Peyer's patch (tissue), 4 donors: ENCODE results near the gene CACNA1S.

Source experiments
- CTCF ChIP-seq, 6 experiments: fragments of 450-650 bp in 4 of 6; fragments of 200-600 bp in 2 of 6; sonication (generic) in 1 of 6; IDR thresholded peaks; one replicate each; pipeline ENCODE4 v1.5.1; 2017 to 2019; ENCODE audit warnings: antibody characterized with exemption in 6 of 6, mild to moderate bottlenecking in 3 of 6, moderate library complexity in 1 of 6
- POLR2A ChIP-seq, 2 donors: fragments of 450-650 bp; IDR thresholded peaks; one replicate each; pipeline ENCODE4 v1.5.1; 2017; ENCODE audit warnings: antibody characterized with exemption in 2 of 2, mild to moderate bottlenecking in 2 of 2, moderate library complexity in 2 of 2

DNA sequence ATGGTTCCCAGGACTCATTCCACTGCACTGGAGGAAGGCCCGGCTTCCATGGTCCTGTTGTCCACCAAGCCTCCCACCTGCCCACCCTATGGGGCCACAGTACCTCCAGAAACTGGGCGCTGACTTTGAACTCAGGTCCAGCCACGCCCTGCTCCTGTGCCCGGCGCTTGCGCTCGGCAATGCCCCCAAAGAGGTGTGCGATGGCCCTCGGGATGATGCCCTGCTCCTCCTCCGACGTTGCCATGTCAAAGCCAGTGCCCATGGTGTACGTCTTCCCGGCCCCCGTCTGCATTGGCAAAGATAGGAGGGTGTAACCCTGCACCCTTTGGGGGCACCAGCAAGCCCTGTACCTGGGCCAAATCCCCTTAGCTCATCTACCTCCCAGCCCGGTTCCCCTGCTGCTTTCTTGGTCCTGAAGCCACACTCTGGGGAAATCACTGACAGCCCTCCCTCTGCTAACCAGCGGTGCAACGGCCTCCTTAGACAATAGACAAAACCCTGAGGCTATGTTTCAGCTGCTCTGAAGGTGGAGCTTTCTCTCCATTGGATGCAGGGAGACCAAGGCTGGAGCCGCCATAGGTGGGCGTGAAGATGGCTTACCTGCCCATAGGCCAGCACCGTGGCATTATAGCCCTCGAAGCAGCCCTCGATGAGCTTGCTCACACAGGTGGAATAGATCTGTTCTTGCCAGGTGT lies 103.4 kb downstream of the CACNA1S start:
- TF ChIP-seq CTCF (IDR thresholded peaks at IDR 0.05) (no peak), POLR2A (IDR thresholded peaks at IDR 0.05) (no peak)
